ENCODE measurements around the gene CPEB3.
"Not testable (repeated sequence)": the region's sequence is repeated elsewhere in the genome, so short reads cannot be mapped to it uniquely, and the experiment has no call there.

CPEB3 gene

GRCh38 chr10:92216608-92217007 lies 74.3 kb downstream of the CPEB3 start:
- DNase-seq (ENCODE audit: insufficient read length, low spot score); FAIRE-seq: not testable (repeated sequence)

- not testable (repeated sequence) for FAIRE-seq; DNase-seq (ENCODE audit: insufficient read length, low spot score)
Measured at GRCh38 chr10:92215222-92215621, 75.7 kb downstream of the CPEB3 start.

DNA sequence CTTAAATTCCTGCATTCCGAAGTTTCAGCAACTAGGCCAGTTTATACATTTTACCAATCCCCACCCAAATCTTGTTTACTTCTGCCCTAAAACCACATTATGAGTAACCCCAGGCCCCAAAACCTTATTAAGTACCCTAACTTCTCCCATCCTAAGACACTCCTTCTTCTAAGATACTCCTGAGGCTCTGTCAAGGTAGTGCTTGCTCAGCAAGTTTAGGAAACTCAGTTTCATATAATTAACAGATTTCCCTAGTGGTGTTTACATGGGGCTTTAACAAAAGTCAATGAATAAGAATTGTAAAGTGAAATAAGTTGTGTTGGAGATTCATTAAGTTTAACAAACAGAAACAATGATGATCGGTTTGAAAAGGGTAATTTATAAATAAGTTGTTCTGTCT lies 77.8 kb downstream of the CPEB3 start:
- no peak for DNase-seq (ENCODE audit: insufficient read length, low spot score)
- no peak for FAIRE-seq

DNA sequence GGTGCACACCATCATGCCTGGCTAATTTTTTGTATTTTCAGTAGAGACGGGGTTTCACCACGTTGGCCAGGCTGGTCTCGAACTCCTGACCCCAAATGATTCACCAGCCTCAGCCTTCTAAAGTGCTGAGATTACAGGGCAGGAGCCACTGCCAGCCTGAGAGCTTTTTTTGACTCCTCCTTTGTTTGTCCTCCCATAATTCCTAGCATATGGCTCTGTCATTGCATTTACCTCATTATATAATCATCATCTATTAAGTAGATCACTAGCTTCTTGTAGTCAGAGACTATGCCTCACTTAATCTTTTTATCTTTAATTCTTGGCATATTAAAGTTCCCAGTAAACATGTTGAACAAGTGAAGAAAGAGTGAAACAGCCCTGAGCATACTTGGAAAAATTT lies 82.1 kb downstream of the CPEB3 start:
- no peak for DNase-seq (ENCODE audit: insufficient read length, low spot score)
- no peak for FAIRE-seq

GRCh38 chr10:92208157-92208720 lies 82.6 kb downstream of the CPEB3 start:
- FAIRE-seq (no peak), DNase-seq (ENCODE audit: insufficient read length, low spot score) (no peak)

- DNase-seq (ENCODE audit: insufficient read length, low spot score) (no peak), FAIRE-seq (no peak)
Measured at GRCh38 chr10:92207061-92207460, 83.8 kb downstream of the CPEB3 start.

GRCh38 chr10:92203919-92204623 lies 86.8 kb downstream of the CPEB3 start:
- FAIRE-seq (no peak), DNase-seq (ENCODE audit: insufficient read length, low spot score) (no peak)

GRCh38 chr10:92202536-92202935 lies 88.3 kb downstream of the CPEB3 start:
- DNase-seq (ENCODE audit: insufficient read length, low spot score) (no peak), FAIRE-seq (no peak)

DNA sequence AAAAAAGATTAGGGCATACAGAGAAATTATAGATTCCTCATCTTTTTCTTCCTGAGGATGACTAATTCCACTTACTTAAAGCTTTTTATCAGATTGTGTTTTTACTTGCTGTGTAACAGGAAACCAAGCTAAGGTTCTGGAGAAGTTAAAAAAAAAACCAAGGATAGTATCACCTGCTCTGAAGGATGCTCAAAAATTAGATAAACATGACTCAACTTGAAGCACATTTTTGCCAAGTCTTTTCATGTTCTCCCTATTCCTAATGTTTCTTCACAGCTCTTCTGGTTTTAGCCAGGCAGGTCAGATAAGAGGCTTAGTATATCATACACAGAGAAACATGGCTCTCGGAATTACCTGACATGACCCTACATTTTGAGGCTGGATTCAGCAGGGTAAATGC lies 90.3 kb downstream of the CPEB3 start:
- FAIRE-seq (no peak), DNase-seq (ENCODE audit: insufficient read length, low spot score) (no peak)

DNA sequence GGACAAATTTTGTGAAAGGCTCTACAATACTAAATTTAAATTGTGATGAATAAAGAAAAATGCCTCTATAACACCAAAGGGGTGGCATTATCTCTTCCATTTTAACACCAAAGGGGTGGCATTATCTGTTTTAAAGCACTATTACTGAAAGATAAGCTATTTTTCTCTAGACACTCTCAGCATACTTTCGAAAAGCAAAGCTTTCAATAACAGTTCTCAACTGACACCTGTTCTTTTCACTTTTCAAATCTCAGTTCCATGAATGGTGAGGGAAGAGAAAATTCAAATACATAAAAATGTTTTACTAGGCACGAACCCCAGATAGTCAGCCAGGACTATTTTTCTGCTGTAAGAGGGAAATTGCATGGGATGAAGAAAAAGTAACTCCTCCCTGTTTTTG lies 103.8 kb downstream of the CPEB3 start:
- FAIRE-seq (no peak), DNase-seq (ENCODE audit: insufficient read length, low spot score) (no peak)

- FAIRE-seq (no peak), DNase-seq (ENCODE audit: insufficient read length, low spot score) (no peak)
Measured at GRCh38 chr10:92184977-92185376, 105.9 kb downstream of the CPEB3 start.

DNA sequence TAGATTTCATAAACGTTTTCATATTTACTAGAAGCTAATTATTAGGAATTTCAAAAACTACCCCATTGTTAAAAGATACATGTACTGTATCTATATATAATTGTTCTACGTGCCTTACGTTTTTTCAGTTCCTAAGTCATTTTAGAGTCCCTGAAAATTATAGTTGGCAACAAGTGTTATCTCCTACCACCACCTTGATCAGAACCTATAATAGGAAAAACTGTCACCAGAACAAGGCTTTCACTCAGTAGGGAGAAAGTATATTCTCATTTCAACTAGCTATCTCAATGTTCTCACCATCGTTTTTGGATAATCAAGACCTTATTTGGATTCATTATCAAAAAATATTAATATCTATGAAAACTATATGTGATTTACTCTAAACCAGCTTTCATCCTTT lies 107.7 kb downstream of the CPEB3 start:
- DNase-seq (ENCODE audit: insufficient read length, low spot score) (no peak), FAIRE-seq (no peak)

DNA sequence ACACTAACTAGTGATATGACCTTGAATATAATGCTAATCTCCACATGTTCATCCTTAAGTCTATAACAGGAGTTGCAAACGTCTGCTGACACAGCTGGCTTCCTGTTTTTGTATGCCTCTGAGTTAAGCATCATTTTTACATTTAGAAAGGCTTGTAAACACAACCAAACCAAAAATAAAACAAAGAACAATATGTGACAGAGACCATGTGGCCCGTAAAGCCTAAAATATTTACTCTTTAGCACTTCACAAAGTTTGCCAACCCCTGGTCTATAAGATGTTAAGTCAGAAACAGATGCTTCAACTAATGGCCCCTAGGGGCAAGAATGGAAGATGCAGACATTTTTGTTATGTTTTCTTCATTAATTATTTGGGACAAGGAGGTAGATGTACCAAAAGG lies 109.3 kb downstream of the CPEB3 start:
- DNase-seq (ENCODE audit: insufficient read length, low spot score) (no peak), FAIRE-seq (no peak)

GRCh38 chr10:92180399-92180798 lies 110.5 kb downstream of the CPEB3 start:
- peak; percentile 4 for FAIRE-seq
- DNase-seq (ENCODE audit: insufficient read length, low spot score) = no peak

GRCh38 chr10:92177546-92177945 lies 113.3 kb downstream of the CPEB3 start:
- FAIRE-seq = no peak

DNA sequence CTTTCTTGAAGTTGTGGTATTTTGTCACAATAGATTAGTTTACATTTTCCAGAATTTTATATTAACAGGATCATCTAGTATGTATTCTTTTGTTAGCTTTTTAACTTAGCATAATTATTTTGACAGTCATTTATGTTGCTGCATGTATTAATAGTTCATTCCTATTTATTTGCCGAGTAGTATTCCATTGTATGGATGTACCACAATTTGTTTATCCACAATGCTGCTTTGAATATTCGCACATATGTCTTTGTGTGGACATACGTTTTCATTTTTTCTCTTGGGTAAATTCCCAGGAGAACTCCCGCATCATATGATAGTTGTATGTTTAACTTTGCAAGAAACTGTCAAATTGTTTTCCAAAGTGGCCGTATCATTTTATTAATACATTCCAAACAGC lies 115.7 kb downstream of the CPEB3 start:
- FAIRE-seq (no peak), DNase-seq (ENCODE audit: insufficient read length, low spot score) (no peak)

More at GRCh38 chr10:92177546-92177945, 113.3 kb downstream of the CPEB3 start:
- DNase-seq (ENCODE audit: insufficient read length, low spot score) = no peak

DNA sequence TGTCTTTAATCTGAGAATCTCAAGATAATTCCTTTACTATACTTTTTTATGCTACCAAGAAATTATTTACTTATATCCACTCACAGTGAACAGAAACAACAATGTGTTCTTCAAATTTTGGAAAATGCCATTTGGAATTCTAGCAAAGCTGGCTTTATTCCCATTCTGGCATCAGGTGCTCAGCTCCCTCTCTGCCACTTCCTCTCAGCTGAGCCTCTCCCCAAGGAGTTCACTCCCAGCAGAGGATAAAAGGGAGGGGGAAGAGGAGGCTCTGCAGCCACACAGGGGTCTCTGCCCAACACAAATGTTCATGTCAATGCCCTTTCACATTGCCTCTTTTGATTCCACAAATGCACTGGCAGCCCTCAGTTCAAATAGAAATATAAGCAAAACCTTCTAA lies 116.9 kb downstream of the CPEB3 start:
- DNase-seq (ENCODE audit: insufficient read length, low spot score) = no peak
- FAIRE-seq = no peak

- FAIRE-seq (no peak), DNase-seq (ENCODE audit: insufficient read length, low spot score) (no peak)
Measured at GRCh38 chr10:92164036-92164696, 126.7 kb downstream of the CPEB3 start.

GRCh38 chr10:92162541-92162940 lies 128.3 kb downstream of the CPEB3 start:
- no peak for FAIRE-seq
- DNase-seq (ENCODE audit: insufficient read length, low spot score) = no peak

GRCh38 chr10:92156874-92157773 lies 133.8 kb downstream of the CPEB3 start:
- FAIRE-seq = no peak
- no peak for DNase-seq (ENCODE audit: insufficient read length, low spot score)

GRCh38 chr10:92150823-92151222 lies 140.1 kb downstream of the CPEB3 start:
- DNase-seq (ENCODE audit: insufficient read length, low spot score) = no peak
- FAIRE-seq = no peak
